ENCODE measurements around the gene PRX.

Gene PRX

GRCh38 chr19:40421993-40422747, 9.0 kb upstream of the PRX start:
- H3K4me1 ChIP-seq (ENCODE audit: control insufficient read depth in 2 of 2, insufficient read depth in 2 of 2, low read length in 2 of 2): peaks cover 16 to 22% of the 10 kb centered on the region in 2 donors
- no peaks in the 10 kb centered on the region for H3K9me3 ChIP-seq (ENCODE audit: control insufficient read depth in 2 of 2, low read length in 2 of 2)
- H3K9ac ChIP-seq (ENCODE audit: low read depth in 1 of 2, low read length in 2 of 2): peak overlapping the region; percentile 89 to 96
- peaks cover 8 to 12% of the 10 kb centered on the region in 2 donors for H3K36me3 ChIP-seq (ENCODE audit: control insufficient read depth in 2 of 2, insufficient read depth in 2 of 2, low read length in 2 of 2)
- H3K27me3 ChIP-seq (ENCODE audit: control insufficient read depth in 2 of 2, insufficient read depth in 2 of 2, low read length in 2 of 2): no peaks in the 10 kb centered on the region
- H3K4me3 ChIP-seq (ENCODE audit: low read length in 2 of 2): peak overlapping the region in 1 of 2 donors; percentile 81
- H3K27ac ChIP-seq (ENCODE audit: low read depth in 2 of 2, low read length in 2 of 2): peak overlapping the region; percentile 96 to 98

GRCh38 chr19:40420766-40421765, 7.9 kb upstream of the PRX start:
- H3K4me1 ChIP-seq (ENCODE audit: control insufficient read depth in 2 of 2, insufficient read depth in 2 of 2, low read length in 2 of 2): peaks cover 17 to 18% of the 10 kb centered on the region in 2 donors
- H3K27ac ChIP-seq (ENCODE audit: low read depth in 2 of 2, low read length in 2 of 2): peak overlapping the region; percentile 96 to 98
- H3K4me3 ChIP-seq (ENCODE audit: low read length in 2 of 2): peak overlapping the region; percentile 76 to 81
- no peaks in the 10 kb centered on the region for H3K9me3 ChIP-seq (ENCODE audit: control insufficient read depth in 2 of 2, low read length in 2 of 2)
- peaks cover 8 to 12% of the 10 kb centered on the region in 2 donors for H3K36me3 ChIP-seq (ENCODE audit: control insufficient read depth in 2 of 2, insufficient read depth in 2 of 2, low read length in 2 of 2)
- peak overlapping the region; percentile 89 to 96 for H3K9ac ChIP-seq (ENCODE audit: low read depth in 1 of 2, low read length in 2 of 2)
- H3K27me3 ChIP-seq (ENCODE audit: control insufficient read depth in 2 of 2, insufficient read depth in 2 of 2, low read length in 2 of 2): no peaks in the 10 kb centered on the region

- no peaks in the 10 kb centered on the region for H3K27me3 ChIP-seq (ENCODE audit: control insufficient read depth in 2 of 2, insufficient read depth in 2 of 2, low read length in 2 of 2)
- no peaks in the 10 kb centered on the region for H3K9me3 ChIP-seq (ENCODE audit: control insufficient read depth in 2 of 2, low read length in 2 of 2)
- H3K4me3 ChIP-seq (ENCODE audit: low read length in 2 of 2): peak overlapping the region; percentile 76 to 81
- H3K36me3 ChIP-seq (ENCODE audit: control insufficient read depth in 2 of 2, insufficient read depth in 2 of 2, low read length in 2 of 2): peaks cover 8 to 12% of the 10 kb centered on the region in 2 donors
- peaks cover 16 to 18% of the 10 kb centered on the region in 2 donors for H3K4me1 ChIP-seq (ENCODE audit: control insufficient read depth in 2 of 2, insufficient read depth in 2 of 2, low read length in 2 of 2)
- peak overlapping the region; percentile 89 to 96 for H3K9ac ChIP-seq (ENCODE audit: low read depth in 1 of 2, low read length in 2 of 2)
- H3K27ac ChIP-seq (ENCODE audit: low read depth in 2 of 2, low read length in 2 of 2): peak overlapping the region; percentile 96 to 98
Observed at GRCh38 chr19:40420451-40420765, 7.2 kb upstream of the PRX start.

- Histone ChIP-seq H3K27me3 (ENCODE audit: control insufficient read depth in 2 of 2, insufficient read depth in 2 of 2, low read length in 2 of 2) (no peaks in the 10 kb centered on the region), H3K9me3 (ENCODE audit: control insufficient read depth in 2 of 2, low read length in 2 of 2) (no peaks in the 10 kb centered on the region), H3K36me3 (ENCODE audit: control insufficient read depth in 2 of 2, insufficient read depth in 2 of 2, low read length in 2 of 2) (peaks cover 8 to 12% of the 10 kb centered on the region in 2 donors), H3K4me1 (ENCODE audit: control insufficient read depth in 2 of 2, insufficient read depth in 2 of 2, low read length in 2 of 2) (peaks cover 15 to 18% of the 10 kb centered on the region in 2 donors), H3K27ac (ENCODE audit: low read depth in 2 of 2, low read length in 2 of 2) (no peak overlapping the region), H3K9ac (ENCODE audit: low read depth in 1 of 2, low read length in 2 of 2) (no peak overlapping the region), H3K4me3 (ENCODE audit: low read length in 2 of 2) (no peak overlapping the region)
Observed at GRCh38 chr19:40419780-40420179, 6.6 kb upstream of the PRX start.

- Histone ChIP-seq H3K4me1 (ENCODE audit: control insufficient read depth in 2 of 2, insufficient read depth in 2 of 2, low read length in 2 of 2) (peaks cover 10 to 13% of the 10 kb centered on the region in 2 donors), H3K27ac (ENCODE audit: low read depth in 2 of 2, low read length in 2 of 2) (no peak overlapping the region), H3K4me3 (ENCODE audit: low read length in 2 of 2) (no peak overlapping the region), H3K36me3 (ENCODE audit: control insufficient read depth in 2 of 2, insufficient read depth in 2 of 2, low read length in 2 of 2) (peaks cover 8 to 12% of the 10 kb centered on the region in 2 donors), H3K9ac (ENCODE audit: low read depth in 1 of 2, low read length in 2 of 2) (no peak overlapping the region), H3K27me3 (ENCODE audit: control insufficient read depth in 2 of 2, insufficient read depth in 2 of 2, low read length in 2 of 2) (no peaks in the 10 kb centered on the region), H3K9me3 (ENCODE audit: control insufficient read depth in 2 of 2, low read length in 2 of 2) (no peaks in the 10 kb centered on the region)
Observed at GRCh38 chr19:40419066-40419612, 6.0 kb upstream of the PRX start.

GRCh38 chr19:40418040-40418439, 4.9 kb upstream of the PRX start:
- peak overlapping the region in 1 of 2 donors; percentile 59 for H3K27ac ChIP-seq (ENCODE audit: low read depth in 2 of 2, low read length in 2 of 2)
- H3K9ac ChIP-seq (ENCODE audit: low read depth in 1 of 2, low read length in 2 of 2): no peak overlapping the region

GRCh38 chr19:40417643-40417981, 4.4 kb upstream of the PRX start:
- peak overlapping the region in 1 of 2 donors; percentile 35 for H3K9ac ChIP-seq (ENCODE audit: low read depth in 1 of 2, low read length in 2 of 2)
- peaks cover 4 to 5% of the 10 kb centered on the region in 2 donors for H3K36me3 ChIP-seq (ENCODE audit: control insufficient read depth in 2 of 2, insufficient read depth in 2 of 2, low read length in 2 of 2)
- no peaks in the 10 kb centered on the region for H3K27me3 ChIP-seq (ENCODE audit: control insufficient read depth in 2 of 2, insufficient read depth in 2 of 2, low read length in 2 of 2)
- peak overlapping the region; percentile 59 to 82 for H3K27ac ChIP-seq (ENCODE audit: low read depth in 2 of 2, low read length in 2 of 2)
- no peak overlapping the region for H3K4me3 ChIP-seq (ENCODE audit: low read length in 2 of 2)
- no peaks in the 10 kb centered on the region for H3K9me3 ChIP-seq (ENCODE audit: control insufficient read depth in 2 of 2, low read length in 2 of 2)
- peaks cover 8 to 12% of the 10 kb centered on the region in 2 donors for H3K4me1 ChIP-seq (ENCODE audit: control insufficient read depth in 2 of 2, insufficient read depth in 2 of 2, low read length in 2 of 2)

More at GRCh38 chr19:40418040-40418439, 4.9 kb upstream of the PRX start:
- no peak overlapping the region for H3K4me3 ChIP-seq (ENCODE audit: low read length in 2 of 2)
- no peaks in the 10 kb centered on the region for H3K27me3 ChIP-seq (ENCODE audit: control insufficient read depth in 2 of 2, insufficient read depth in 2 of 2, low read length in 2 of 2)
- peaks cover 8 to 13% of the 10 kb centered on the region in 2 donors for H3K4me1 ChIP-seq (ENCODE audit: control insufficient read depth in 2 of 2, insufficient read depth in 2 of 2, low read length in 2 of 2)
- peaks cover 8 to 9% of the 10 kb centered on the region in 2 donors for H3K36me3 ChIP-seq (ENCODE audit: control insufficient read depth in 2 of 2, insufficient read depth in 2 of 2, low read length in 2 of 2)
- H3K9me3 ChIP-seq (ENCODE audit: control insufficient read depth in 2 of 2, low read length in 2 of 2): no peaks in the 10 kb centered on the region

- H3K4me3 ChIP-seq (ENCODE audit: low read length in 2 of 2): no peak overlapping the region
- H3K4me1 ChIP-seq (ENCODE audit: control insufficient read depth in 2 of 2, insufficient read depth in 2 of 2, low read length in 2 of 2): peaks cover 7 to 8% of the 10 kb centered on the region in 2 donors
- H3K9ac ChIP-seq (ENCODE audit: low read depth in 1 of 2, low read length in 2 of 2): peak overlapping the region; percentile 26 to 35
Observed at GRCh38 chr19:40416918-40417642, 3.9 kb upstream of the PRX start.

GRCh38 chr19:40415768-40416167, 2.6 kb upstream of the PRX start:
- H3K4me1 ChIP-seq (ENCODE audit: control insufficient read depth in 2 of 2, insufficient read depth in 2 of 2, low read length in 2 of 2): peaks cover 0 to 6% of the 10 kb centered on the region in 2 donors
- no peaks in the 10 kb centered on the region for H3K27me3 ChIP-seq (ENCODE audit: control insufficient read depth in 2 of 2, insufficient read depth in 2 of 2, low read length in 2 of 2)
- no peak overlapping the region for H3K9ac ChIP-seq (ENCODE audit: low read depth in 1 of 2, low read length in 2 of 2)

More at GRCh38 chr19:40416918-40417642, 3.9 kb upstream of the PRX start:
- Histone ChIP-seq H3K36me3 (ENCODE audit: control insufficient read depth in 2 of 2, insufficient read depth in 2 of 2, low read length in 2 of 2) (no peaks in the 10 kb centered on the region), H3K27me3 (ENCODE audit: control insufficient read depth in 2 of 2, insufficient read depth in 2 of 2, low read length in 2 of 2) (no peaks in the 10 kb centered on the region), H3K27ac (ENCODE audit: low read depth in 2 of 2, low read length in 2 of 2) (peak overlapping the region; percentile 59 to 82), H3K9me3 (ENCODE audit: control insufficient read depth in 2 of 2, low read length in 2 of 2) (no peaks in the 10 kb centered on the region)

More at GRCh38 chr19:40415768-40416167, 2.6 kb upstream of the PRX start:
- no peaks in the 10 kb centered on the region for H3K36me3 ChIP-seq (ENCODE audit: control insufficient read depth in 2 of 2, insufficient read depth in 2 of 2, low read length in 2 of 2)
- no peak overlapping the region for H3K4me3 ChIP-seq (ENCODE audit: low read length in 2 of 2)
- H3K27ac ChIP-seq (ENCODE audit: low read depth in 2 of 2, low read length in 2 of 2): no peak overlapping the region
- no peaks in the 10 kb centered on the region for H3K9me3 ChIP-seq (ENCODE audit: control insufficient read depth in 2 of 2, low read length in 2 of 2)

Measured in mucosa of rectum (tissue), 2 donors.